WTC11 (cell line): ENCODE data around the gene FGFR1OP2. TPM values are rescaled to one million over a fixed set of nuclear protein-coding genes. Genes with fewer than 3 reads are reported as not detected.

Source experiments
- ATAC-seq: fragments of 200-7000 bp; cut with Tn5 transposase; 2 replicates; pipeline ENCODE4 v1.10.0; 2021; ENCODE audit warnings: mild to moderate bottlenecking, moderate library complexity
- CTCF ChIA-PET: fragments of 300-600 bp; sonication (Branson Sonifier 250); formaldehyde crosslinking; loops from one replicate; lab custom pipeline; 2021; ENCODE audit warnings: antibody characterized with exemption; lab: Charles Lee
- POLR2A ChIA-PET: fragments of 350-600 bp; sonication (Branson Sonifier 250); formaldehyde crosslinking; loops from one replicate; lab custom pipeline; 2021; ENCODE audit warnings: antibody characterized with exemption; lab: Charles Lee
- DNase-seq: peaks from one replicate; pipeline ENCODE4 v3.0.0; 2021; ENCODE audit warnings: low spot score
- H3K27ac Mint-ChIP-seq: 2 replicates; pipeline ENCODE4 v1.8.0; 2021; ENCODE audit warnings: mixed read lengths
- H3K27me3 Mint-ChIP-seq: 2 replicates; pipeline ENCODE4 v1.8.0; 2021; ENCODE audit warnings: low read depth, mild to moderate bottlenecking, moderate library complexity, mixed read lengths
- H3K36me3 Mint-ChIP-seq: 2 replicates; pipeline ENCODE4 v1.8.0; 2021; ENCODE audit warnings: mixed read lengths
- H3K4me1 Mint-ChIP-seq: 2 replicates; pipeline ENCODE4 v1.8.0; 2022; ENCODE audit warnings: mixed read lengths
- H3K4me3 Mint-ChIP-seq: 2 replicates; pipeline ENCODE4 v1.8.0; 2021; ENCODE audit warnings: mild to moderate bottlenecking, moderate library complexity, mixed read lengths
- H3K9me3 Mint-ChIP-seq: 2 replicates; pipeline ENCODE4 v1.8.0; 2021; ENCODE audit warnings: mixed read lengths
- ARID4B ChIP-seq: sonication (generic); formaldehyde crosslinking; IDR thresholded peaks from 2 replicates; pipeline ENCODE4 v1.8.0; 2023; ENCODE audit warnings: missing genetic modification reagents, mild to moderate bottlenecking, borderline replicate concordance
- FOXK1 ChIP-seq: sonication (generic); formaldehyde crosslinking; IDR thresholded peaks from 2 replicates; pipeline ENCODE4 v1.8.0; 2022; ENCODE audit warnings: mild to moderate bottlenecking, moderate library complexity, missing genetic modification reagents
- GRHL2 ChIP-seq: fragments of 250-450 bp; sonication (Bioruptor Pico); IDR thresholded peaks from 2 replicates; pipeline ENCODE4 v1.8.0; 2022; ENCODE audit warnings: mild to moderate bottlenecking, moderate library complexity; ENCODE audit not compliant: insufficient replicate concordance, severe bottlenecking
- GTF2I ChIP-seq: fragments of 250-450 bp; sonication (Bioruptor Pico); conservative IDR thresholded peaks from 2 replicates; pipeline ENCODE4 v1.4.0; 2021; ENCODE audit warnings: mild to moderate bottlenecking
- JAZF1 ChIP-seq: fragments of 250-450 bp; sonication (Bioruptor Pico); IDR thresholded peaks from 2 replicates; pipeline ENCODE4 v1.9.0; 2021; ENCODE audit warnings: moderate library complexity, mild to moderate bottlenecking, inconsistent platforms
- MLX ChIP-seq: sonication (generic); formaldehyde crosslinking; IDR thresholded peaks from 2 replicates; pipeline ENCODE4 v1.8.1; 2023; ENCODE audit warnings: mild to moderate bottlenecking, missing genetic modification reagents, moderate library complexity
- NR1H2 ChIP-seq: sonication (generic); formaldehyde crosslinking; IDR thresholded peaks from 2 replicates; pipeline ENCODE4 v1.9.0; 2021; ENCODE audit warnings: mild to moderate bottlenecking, moderate library complexity, missing genetic modification reagents
- NR2C2 ChIP-seq: sonication (generic); formaldehyde crosslinking; IDR thresholded peaks from 2 replicates; pipeline ENCODE4 v1.8.0; 2022; ENCODE audit warnings: mild to moderate bottlenecking, missing genetic modification reagents
- RELA ChIP-seq: sonication (generic); formaldehyde crosslinking; IDR thresholded peaks from 2 replicates; pipeline ENCODE4 v1.8.1; 2022; ENCODE audit warnings: missing genetic modification reagents, mild to moderate bottlenecking, borderline replicate concordance
- ZNF121 ChIP-seq: sonication (generic); formaldehyde crosslinking; IDR thresholded peaks from 2 replicates; pipeline ENCODE4 v1.8.0; 2023; ENCODE audit warnings: missing genetic modification reagents
- ZNF232 ChIP-seq: sonication (generic); formaldehyde crosslinking; IDR thresholded peaks from 2 replicates; pipeline ENCODE4 v1.8.0; 2022; ENCODE audit warnings: mild to moderate bottlenecking, missing genetic modification reagents
- ZNF263 ChIP-seq: sonication (generic); formaldehyde crosslinking; IDR thresholded peaks from 2 replicates; pipeline ENCODE4 v1.8.1; 2022; ENCODE audit warnings: low read depth, mild to moderate bottlenecking, moderate library complexity, missing genetic modification reagents
- ZNF416 ChIP-seq: fragments of 250-450 bp; sonication (Bioruptor Pico); IDR thresholded peaks from 2 replicates; pipeline ENCODE4 v1.9.0; 2021; ENCODE audit warnings: mild to moderate bottlenecking, inconsistent platforms
- total RNA-seq: library from RNA; stranded (reverse); gene quantifications from 3 replicates; pipeline ENCODE4 v1.2.3, GENCODE V29; 2021
- TF ChIP-seq, protein P1 (sequence below): sonication (generic); formaldehyde crosslinking; IDR thresholded peaks from 2 replicates; pipeline ENCODE4 v1.8.0; 2022; ENCODE audit warnings: missing genetic modification reagents
- TF ChIP-seq, protein P2 (sequence below): sonication (generic); formaldehyde crosslinking; IDR thresholded peaks from 2 replicates; pipeline ENCODE4 v1.8.0; 2022; ENCODE audit warnings: mild to moderate bottlenecking, missing genetic modification reagents
- TF ChIP-seq, protein P3 (sequence below): sonication (generic); formaldehyde crosslinking; IDR thresholded peaks from 2 replicates; pipeline ENCODE4 v1.8.0; 2023; ENCODE audit warnings: mild to moderate bottlenecking, missing genetic modification reagents
- TF ChIP-seq, protein P4 (sequence below): sonication (generic); formaldehyde crosslinking; conservative IDR thresholded peaks from 2 replicates; pipeline ENCODE4 v1.8.1; 2022; ENCODE audit warnings: mild to moderate bottlenecking, missing genetic modification reagents
- TF ChIP-seq, protein P5 (sequence below): sonication (generic); formaldehyde crosslinking; IDR thresholded peaks from 2 replicates; pipeline ENCODE4 v1.8.1; 2023; ENCODE audit warnings: mild to moderate bottlenecking, moderate library complexity, missing genetic modification reagents
- TF ChIP-seq, protein P6 (sequence below): sonication (generic); formaldehyde crosslinking; IDR thresholded peaks from 2 replicates; pipeline ENCODE4 v1.8.0; 2023; ENCODE audit warnings: missing genetic modification reagents

FGFR1OP2 gene
- total RNA-seq, 1 experiment from 2014 or later, result 28.9 TPM

DNA sequence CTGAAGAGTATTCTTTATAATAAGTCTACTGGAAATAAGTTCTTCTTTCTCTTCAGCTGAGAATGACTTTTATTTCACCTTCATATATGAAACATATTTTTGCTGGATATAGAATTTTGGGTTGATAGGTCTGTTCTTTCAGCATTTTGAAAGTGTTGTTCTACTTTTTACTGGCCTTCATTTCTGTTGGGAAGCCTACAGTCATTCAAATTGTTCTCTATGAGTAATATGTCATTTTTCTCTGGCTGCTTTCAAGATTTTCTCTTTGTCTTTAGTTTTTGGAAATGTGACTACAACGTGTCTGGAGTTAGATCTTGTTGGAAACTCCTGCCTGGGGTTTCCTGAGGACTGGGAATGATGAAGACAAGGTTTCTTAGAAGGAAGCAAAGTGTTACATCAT, 10.0 kb downstream of the FGFR1OP2 start (continued):
- TF ChIP-seq, protein P1, sequence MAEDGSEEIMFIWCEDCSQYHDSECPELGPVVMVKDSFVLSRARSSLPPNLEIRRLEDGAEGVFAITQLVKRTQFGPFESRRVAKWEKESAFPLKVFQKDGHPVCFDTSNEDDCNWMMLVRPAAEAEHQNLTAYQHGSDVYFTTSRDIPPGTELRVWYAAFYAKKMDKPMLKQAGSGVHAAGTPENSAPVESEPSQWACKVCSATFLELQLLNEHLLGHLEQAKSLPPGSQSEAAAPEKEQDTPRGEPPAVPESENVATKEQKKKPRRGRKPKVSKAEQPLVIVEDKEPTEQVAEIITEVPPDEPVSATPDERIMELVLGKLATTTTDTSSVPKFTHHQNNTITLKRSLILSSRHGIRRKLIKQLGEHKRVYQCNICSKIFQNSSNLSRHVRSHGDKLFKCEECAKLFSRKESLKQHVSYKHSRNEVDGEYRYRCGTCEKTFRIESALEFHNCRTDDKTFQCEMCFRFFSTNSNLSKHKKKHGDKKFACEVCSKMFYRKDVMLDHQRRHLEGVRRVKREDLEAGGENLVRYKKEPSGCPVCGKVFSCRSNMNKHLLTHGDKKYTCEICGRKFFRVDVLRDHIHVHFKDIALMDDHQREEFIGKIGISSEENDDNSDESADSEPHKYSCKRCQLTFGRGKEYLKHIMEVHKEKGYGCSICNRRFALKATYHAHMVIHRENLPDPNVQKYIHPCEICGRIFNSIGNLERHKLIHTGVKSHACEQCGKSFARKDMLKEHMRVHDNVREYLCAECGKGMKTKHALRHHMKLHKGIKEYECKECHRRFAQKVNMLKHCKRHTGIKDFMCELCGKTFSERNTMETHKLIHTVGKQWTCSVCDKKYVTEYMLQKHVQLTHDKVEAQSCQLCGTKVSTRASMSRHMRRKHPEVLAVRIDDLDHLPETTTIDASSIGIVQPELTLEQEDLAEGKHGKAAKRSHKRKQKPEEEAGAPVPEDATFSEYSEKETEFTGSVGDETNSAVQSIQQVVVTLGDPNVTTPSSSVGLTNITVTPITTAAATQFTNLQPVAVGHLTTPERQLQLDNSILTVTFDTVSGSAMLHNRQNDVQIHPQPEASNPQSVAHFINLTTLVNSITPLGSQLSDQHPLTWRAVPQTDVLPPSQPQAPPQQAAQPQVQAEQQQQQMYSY (CRISPR knock-in tag), result no peak
- TF ChIP-seq RELA (CRISPR knock-in tag), result no peak
- TF ChIP-seq, all 79 proteins: peak for 0

DNA sequence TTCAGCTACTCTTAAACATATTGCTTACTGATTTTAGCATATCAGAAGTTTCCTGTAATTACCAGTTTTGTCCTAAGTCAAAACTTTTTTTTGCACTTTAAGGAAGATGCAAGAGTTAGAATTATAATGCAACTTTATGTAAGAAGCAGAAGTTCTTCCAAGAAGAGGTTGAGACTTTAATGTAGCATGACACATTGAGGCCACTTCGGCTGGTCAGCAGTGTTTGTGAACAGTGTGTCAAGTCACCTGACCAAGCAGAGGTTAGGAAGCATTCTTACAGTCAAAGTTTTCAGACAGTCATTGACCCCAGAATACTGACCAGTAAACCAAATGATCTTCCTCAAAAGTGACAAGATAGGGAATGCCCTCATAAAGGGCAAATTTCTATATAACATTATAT, 15.2 kb downstream of the FGFR1OP2 start:
- DNase-seq (no peak), ATAC-seq (no peak)
- peaks cover 21% of the 10 kb centered on the region for H3K36me3 Mint-ChIP-seq
- CTCF ChIA-PET, result interaction anchor here (0.7 to 1.2 kb wide), 2 partner anchors 35 to 868 kb away, joined by 4 read pairs; no protein-coding TSS in a partner anchor
- TF ChIP-seq ZNF121 (CRISPR knock-in tag), result no peak
- TF ChIP-seq NR2C2 (CRISPR knock-in tag), result no peak
- TF ChIP-seq, protein P2, sequence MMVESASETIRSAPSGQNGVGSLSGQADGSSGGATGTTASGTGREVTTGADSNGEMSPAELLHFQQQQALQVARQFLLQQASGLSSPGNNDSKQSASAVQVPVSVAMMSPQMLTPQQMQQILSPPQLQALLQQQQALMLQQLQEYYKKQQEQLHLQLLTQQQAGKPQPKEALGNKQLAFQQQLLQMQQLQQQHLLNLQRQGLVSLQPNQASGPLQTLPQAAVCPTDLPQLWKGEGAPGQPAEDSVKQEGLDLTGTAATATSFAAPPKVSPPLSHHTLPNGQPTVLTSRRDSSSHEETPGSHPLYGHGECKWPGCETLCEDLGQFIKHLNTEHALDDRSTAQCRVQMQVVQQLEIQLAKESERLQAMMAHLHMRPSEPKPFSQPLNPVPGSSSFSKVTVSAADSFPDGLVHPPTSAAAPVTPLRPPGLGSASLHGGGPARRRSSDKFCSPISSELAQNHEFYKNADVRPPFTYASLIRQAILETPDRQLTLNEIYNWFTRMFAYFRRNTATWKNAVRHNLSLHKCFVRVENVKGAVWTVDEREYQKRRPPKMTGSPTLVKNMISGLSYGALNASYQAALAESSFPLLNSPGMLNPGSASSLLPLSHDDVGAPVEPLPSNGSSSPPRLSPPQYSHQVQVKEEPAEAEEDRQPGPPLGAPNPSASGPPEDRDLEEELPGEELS (CRISPR knock-in tag), result no peak
- no peak for TF ChIP-seq GRHL2
- TF ChIP-seq FOXK1 (CRISPR knock-in tag), result no peak
- no peak for TF ChIP-seq ARID4B (CRISPR knock-in tag)
- no peak for TF ChIP-seq ZNF416 (CRISPR knock-in tag)
- TF ChIP-seq ZNF232, result no peak
- TF ChIP-seq, protein P3, sequence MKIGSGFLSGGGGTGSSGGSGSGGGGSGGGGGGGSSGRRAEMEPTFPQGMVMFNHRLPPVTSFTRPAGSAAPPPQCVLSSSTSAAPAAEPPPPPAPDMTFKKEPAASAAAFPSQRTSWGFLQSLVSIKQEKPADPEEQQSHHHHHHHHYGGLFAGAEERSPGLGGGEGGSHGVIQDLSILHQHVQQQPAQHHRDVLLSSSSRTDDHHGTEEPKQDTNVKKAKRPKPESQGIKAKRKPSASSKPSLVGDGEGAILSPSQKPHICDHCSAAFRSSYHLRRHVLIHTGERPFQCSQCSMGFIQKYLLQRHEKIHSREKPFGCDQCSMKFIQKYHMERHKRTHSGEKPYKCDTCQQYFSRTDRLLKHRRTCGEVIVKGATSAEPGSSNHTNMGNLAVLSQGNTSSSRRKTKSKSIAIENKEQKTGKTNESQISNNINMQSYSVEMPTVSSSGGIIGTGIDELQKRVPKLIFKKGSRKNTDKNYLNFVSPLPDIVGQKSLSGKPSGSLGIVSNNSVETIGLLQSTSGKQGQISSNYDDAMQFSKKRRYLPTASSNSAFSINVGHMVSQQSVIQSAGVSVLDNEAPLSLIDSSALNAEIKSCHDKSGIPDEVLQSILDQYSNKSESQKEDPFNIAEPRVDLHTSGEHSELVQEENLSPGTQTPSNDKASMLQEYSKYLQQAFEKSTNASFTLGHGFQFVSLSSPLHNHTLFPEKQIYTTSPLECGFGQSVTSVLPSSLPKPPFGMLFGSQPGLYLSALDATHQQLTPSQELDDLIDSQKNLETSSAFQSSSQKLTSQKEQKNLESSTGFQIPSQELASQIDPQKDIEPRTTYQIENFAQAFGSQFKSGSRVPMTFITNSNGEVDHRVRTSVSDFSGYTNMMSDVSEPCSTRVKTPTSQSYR, result no peak
- no peak for TF ChIP-seq JAZF1 (CRISPR knock-in tag)
- TF ChIP-seq MLX (CRISPR knock-in tag), result no peak
- TF ChIP-seq, protein P4, sequence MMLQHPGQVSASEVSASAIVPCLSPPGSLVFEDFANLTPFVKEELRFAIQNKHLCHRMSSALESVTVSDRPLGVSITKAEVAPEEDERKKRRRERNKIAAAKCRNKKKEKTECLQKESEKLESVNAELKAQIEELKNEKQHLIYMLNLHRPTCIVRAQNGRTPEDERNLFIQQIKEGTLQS (CRISPR knock-in tag), result no peak
- no peak for TF ChIP-seq NR1H2 (CRISPR knock-in tag)
- TF ChIP-seq, protein P5, sequence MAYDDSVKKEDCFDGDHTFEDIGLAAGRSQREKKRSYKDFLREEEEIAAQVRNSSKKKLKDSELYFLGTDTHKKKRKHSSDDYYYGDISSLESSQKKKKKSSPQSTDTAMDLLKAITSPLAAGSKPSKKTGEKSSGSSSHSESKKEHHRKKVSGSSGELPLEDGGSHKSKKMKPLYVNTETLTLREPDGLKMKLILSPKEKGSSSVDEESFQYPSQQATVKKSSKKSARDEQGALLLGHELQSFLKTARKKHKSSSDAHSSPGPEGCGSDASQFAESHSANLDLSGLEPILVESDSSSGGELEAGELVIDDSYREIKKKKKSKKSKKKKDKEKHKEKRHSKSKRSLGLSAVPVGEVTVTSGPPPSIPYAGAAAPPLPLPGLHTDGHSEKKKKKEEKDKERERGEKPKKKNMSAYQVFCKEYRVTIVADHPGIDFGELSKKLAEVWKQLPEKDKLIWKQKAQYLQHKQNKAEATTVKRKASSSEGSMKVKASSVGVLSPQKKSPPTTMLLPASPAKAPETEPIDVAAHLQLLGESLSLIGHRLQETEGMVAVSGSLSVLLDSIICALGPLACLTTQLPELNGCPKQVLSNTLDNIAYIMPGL, result no peak
- no peak for TF ChIP-seq ZNF263 (CRISPR knock-in tag)
- no peak for TF ChIP-seq GTF2I (CRISPR knock-in tag)
- TF ChIP-seq, protein P6, sequence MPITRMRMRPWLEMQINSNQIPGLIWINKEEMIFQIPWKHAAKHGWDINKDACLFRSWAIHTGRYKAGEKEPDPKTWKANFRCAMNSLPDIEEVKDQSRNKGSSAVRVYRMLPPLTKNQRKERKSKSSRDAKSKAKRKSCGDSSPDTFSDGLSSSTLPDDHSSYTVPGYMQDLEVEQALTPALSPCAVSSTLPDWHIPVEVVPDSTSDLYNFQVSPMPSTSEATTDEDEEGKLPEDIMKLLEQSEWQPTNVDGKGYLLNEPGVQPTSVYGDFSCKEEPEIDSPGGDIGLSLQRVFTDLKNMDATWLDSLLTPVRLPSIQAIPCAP (CRISPR knock-in tag), result no peak
- no peak overlapping the region for H3K27ac Mint-ChIP-seq
- H3K9me3 Mint-ChIP-seq, result peaks cover 2% of the 10 kb centered on the region
- POLR2A ChIA-PET, result no interaction called here
- H3K4me1 Mint-ChIP-seq, result 0 out of 2 replicates have a peak, but pooled peaks cover 7% of the 10 kb centered on the region
- H3K27me3 Mint-ChIP-seq, result no peaks in the 10 kb centered on the region
- no peak overlapping the region for H3K4me3 Mint-ChIP-seq
